NOMO-1 treated with DMSO at 0.1 percent for 48 hours (cell line): ENCODE results near the gene TAF6.

Experiments
- DNase-seq: peaks from one replicate; lab custom pipeline; 2025; ENCODE audit not compliant: unreplicated experiment; lab: John Stamatoyannopoulos, UW

The TAF6 gene

GRCh38 chr7:100075418-100075817 lies 43.7 kb downstream of the TAF6 start:
- no peak for DNase-seq

GRCh38 chr7:100074841-100075240 lies 44.3 kb downstream of the TAF6 start:
- DNase-seq = no peak

GRCh38 chr7:100072462-100072861 lies 46.7 kb downstream of the TAF6 start:
- DNase-seq = no peak

GRCh38 chr7:100071018-100071723 lies 48.0 kb downstream of the TAF6 start:
- no peak for DNase-seq

GRCh38 chr7:100069991-100070390 lies 49.2 kb downstream of the TAF6 start:
- DNase-seq = no peak

- no peak for DNase-seq
These were observed 52.2 kb downstream of the TAF6 start for GRCh38 chr7:100066953-100067352.

- no peak for DNase-seq
These were observed 53.5 kb downstream of the TAF6 start for GRCh38 chr7:100065452-100066186.

- no peak for DNase-seq
These were observed 55.0 kb downstream of the TAF6 start for GRCh38 chr7:100064162-100064561.

- no peak for DNase-seq
These were observed 55.8 kb downstream of the TAF6 start for GRCh38 chr7:100063376-100063775.

GRCh38 chr7:100061518-100062193 lies 57.5 kb downstream of the TAF6 start:
- no peak for DNase-seq

GRCh38 chr7:100059251-100059739 lies 59.9 kb downstream of the TAF6 start:
- DNase-seq = no peak
